SU-DHL-6 (cell line): ENCODE measurements around the gene KCNG1.

Source experiments
- H2AFZ ChIP-seq: fragments of 200-600 bp; sonication (generic); 2 replicates; pipeline ENCODE4 v1.6.1; 2014; ENCODE audit warnings: low read depth, mild to moderate bottlenecking, moderate library complexity, mixed read lengths, antibody characterized with exemption, low read length; ENCODE audit not compliant: severe bottlenecking
- H3F3A ChIP-seq: fragments of 200-600 bp; shearing (Covaris generic); 2 replicates; pipeline ENCODE4 v1.6.0; 2016; ENCODE audit warnings: antibody characterized with exemption, mild to moderate bottlenecking; ENCODE audit not compliant: insufficient read depth
- H3K27ac ChIP-seq: fragments of 200-600 bp; sonication (generic); 2 replicates; pipeline ENCODE4 v1.5.1; 2016; ENCODE audit warnings: low read depth, mild to moderate bottlenecking, low read length, moderate library complexity, mixed read lengths
- H3K27me3 ChIP-seq: fragments of 200-600 bp; sonication (generic), shearing (Covaris generic); 2 replicates; pipeline ENCODE4 v1.6.0; 2014; ENCODE audit warnings: mild to moderate bottlenecking, low read length
- H3K36me3 ChIP-seq: fragments of 200-600 bp; sonication (generic); 2 replicates; pipeline ENCODE4 v1.6.1; 2014; ENCODE audit warnings: mild to moderate bottlenecking, low read length, mixed read lengths
- H3K4me2 ChIP-seq: fragments of 300-600, 200-600 bp; shearing (Covaris generic), sonication (generic); 2 replicates; pipeline ENCODE4 v1.6.0; 2014; ENCODE audit warnings: low read length, low read depth, mild to moderate bottlenecking; ENCODE audit not compliant: poor library complexity, severe bottlenecking
- H3K4me3 ChIP-seq: fragments of 200-600 bp; sonication (generic); 2 replicates; pipeline ENCODE4 v1.5.1; 2014; ENCODE audit warnings: antibody characterized with exemption, low read length, mild to moderate bottlenecking, mixed read lengths; ENCODE audit not compliant: insufficient read depth, poor library complexity, severe bottlenecking
- H3K79me2 ChIP-seq: fragments of 200-600 bp; sonication (generic); 2 replicates; pipeline ENCODE4 v1.6.1; 2014; ENCODE audit warnings: mild to moderate bottlenecking, low read length, moderate library complexity; ENCODE audit not compliant: insufficient read depth
- H3K9ac ChIP-seq: fragments of 200-600 bp; sonication (generic); 2 replicates; pipeline ENCODE4 v1.7.0; 2014; ENCODE audit warnings: mild to moderate bottlenecking, low read length
- H3K9me2 ChIP-seq: fragments of 200-600 bp; sonication (generic); replicated peaks from 2 replicates; pipeline ENCODE4 v1.6.1; 2014; ENCODE audit warnings: low read length; ENCODE audit not compliant: insufficient read depth
- H3K9me3 ChIP-seq: fragments of 200-600 bp; sonication (generic); 2 replicates; pipeline ENCODE4 v1.6.1; 2014; ENCODE audit warnings: low read length, mixed read lengths; ENCODE audit not compliant: insufficient read depth
- H4K20me1 ChIP-seq: fragments of 200-600 bp; sonication (generic); 2 replicates; pipeline ENCODE4 v1.6.1; 2014; ENCODE audit warnings: low read depth, mild to moderate bottlenecking, antibody characterized with exemption, low read length, moderate library complexity, mixed read lengths
- EZH2phosphoT487 ChIP-seq: fragments of 200-600 bp; sonication (generic), shearing (Covaris generic); conservative IDR thresholded peaks from 2 replicates; pipeline ENCODE4 v1.6.1; 2018; ENCODE audit warnings: mild to moderate bottlenecking, antibody characterized with exemption, low read length, moderate library complexity, mixed read lengths
- TF ChIP-seq, protein P1 (sequence below): fragments of 200-600 bp; sonication (generic); IDR thresholded peaks from one replicate; pipeline ENCODE4 v1.5.1; 2017; ENCODE audit warnings: antibody characterized with exemption, mild to moderate bottlenecking, low read length, moderate library complexity; ENCODE audit not compliant: insufficient read depth, poor library complexity, severe bottlenecking

KCNG1 gene

DNA sequence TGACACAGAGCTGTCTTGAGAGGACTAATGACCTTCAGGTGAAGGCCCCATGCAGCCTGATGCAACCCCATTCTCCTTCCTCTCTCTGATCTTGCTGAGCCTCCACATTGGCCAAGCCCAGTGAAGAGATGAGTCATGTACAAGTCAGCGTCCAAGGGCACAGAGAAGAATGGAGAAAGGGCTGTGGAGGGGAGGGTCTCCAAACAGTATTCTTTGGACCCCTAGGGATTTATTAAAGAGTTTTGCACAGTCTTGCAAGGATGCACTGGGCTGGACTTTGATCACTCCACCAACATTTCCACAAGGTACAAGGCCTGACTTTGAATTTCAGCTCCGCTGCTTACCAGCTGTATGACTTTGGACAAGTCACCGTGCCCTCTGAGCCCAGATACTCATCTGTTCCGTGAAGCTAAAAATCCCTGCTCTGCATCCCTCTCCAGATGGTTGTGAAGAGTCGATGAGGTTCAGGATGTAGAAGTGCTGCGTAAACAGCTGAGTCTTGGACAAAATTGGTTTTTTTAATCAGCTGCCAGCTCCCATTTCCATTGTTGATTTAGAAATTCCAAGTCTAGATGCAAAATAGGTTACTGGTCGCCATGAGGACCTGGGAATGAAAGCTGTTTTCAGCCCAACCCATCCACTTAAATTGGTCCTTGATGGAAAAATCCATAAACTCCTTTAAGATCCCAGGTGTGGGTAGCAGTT, 14.1 kb upstream of the KCNG1 start:
- H3K36me3 ChIP-seq, result no peaks in the 10 kb centered on the region
- H3F3A ChIP-seq, result no peaks in the 10 kb centered on the region
- H2AFZ ChIP-seq, result no peak overlapping the region
- H3K9me2 ChIP-seq, result no peaks in the 10 kb centered on the region
- H3K4me2 ChIP-seq, result no peak overlapping the region
- H3K79me2 ChIP-seq, result no peaks in the 10 kb centered on the region
- no peak overlapping the region for H3K27ac ChIP-seq
- no peaks in the 10 kb centered on the region for H3K27me3 ChIP-seq
- TF ChIP-seq, protein P1, sequence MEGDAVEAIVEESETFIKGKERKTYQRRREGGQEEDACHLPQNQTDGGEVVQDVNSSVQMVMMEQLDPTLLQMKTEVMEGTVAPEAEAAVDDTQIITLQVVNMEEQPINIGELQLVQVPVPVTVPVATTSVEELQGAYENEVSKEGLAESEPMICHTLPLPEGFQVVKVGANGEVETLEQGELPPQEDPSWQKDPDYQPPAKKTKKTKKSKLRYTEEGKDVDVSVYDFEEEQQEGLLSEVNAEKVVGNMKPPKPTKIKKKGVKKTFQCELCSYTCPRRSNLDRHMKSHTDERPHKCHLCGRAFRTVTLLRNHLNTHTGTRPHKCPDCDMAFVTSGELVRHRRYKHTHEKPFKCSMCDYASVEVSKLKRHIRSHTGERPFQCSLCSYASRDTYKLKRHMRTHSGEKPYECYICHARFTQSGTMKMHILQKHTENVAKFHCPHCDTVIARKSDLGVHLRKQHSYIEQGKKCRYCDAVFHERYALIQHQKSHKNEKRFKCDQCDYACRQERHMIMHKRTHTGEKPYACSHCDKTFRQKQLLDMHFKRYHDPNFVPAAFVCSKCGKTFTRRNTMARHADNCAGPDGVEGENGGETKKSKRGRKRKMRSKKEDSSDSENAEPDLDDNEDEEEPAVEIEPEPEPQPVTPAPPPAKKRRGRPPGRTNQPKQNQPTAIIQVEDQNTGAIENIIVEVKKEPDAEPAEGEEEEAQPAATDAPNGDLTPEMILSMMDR, result no peak
- TF ChIP-seq EZH2phosphoT487, result no peak
- H3K9me3 ChIP-seq, result no peaks in the 10 kb centered on the region
- no peaks in the 10 kb centered on the region for H4K20me1 ChIP-seq
- no peak overlapping the region for H3K4me3 ChIP-seq
- no peak overlapping the region for H3K9ac ChIP-seq

DNA sequence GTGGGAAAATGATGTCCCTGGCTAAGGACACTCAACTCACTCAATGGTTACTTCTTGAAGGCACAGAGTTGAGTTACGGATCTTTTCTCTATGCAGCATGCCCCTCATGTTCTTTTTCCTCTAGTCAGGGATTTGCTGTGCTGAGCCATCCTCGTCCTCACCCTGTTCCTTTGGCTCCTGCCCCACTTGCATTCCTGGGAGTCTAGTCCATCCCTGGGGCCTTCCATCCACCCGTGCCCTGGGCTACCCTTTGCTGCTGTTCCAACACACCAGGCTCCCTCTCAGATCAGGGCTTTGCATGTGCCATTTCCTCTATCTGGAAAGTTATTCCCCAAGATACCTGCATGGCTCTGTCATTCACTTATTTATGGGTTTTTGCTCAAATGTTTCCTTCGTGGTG, 13.3 kb upstream of the KCNG1 start:
- H3K4me2 ChIP-seq, result no peak overlapping the region

GRCh38 chr20:51034988-51035656, 12.2 kb upstream of the KCNG1 start:
- Histone ChIP-seq H3K4me2 (no peak overlapping the region), H3F3A (no peaks in the 10 kb centered on the region), H3K9me3 (no peaks in the 10 kb centered on the region), H4K20me1 (no peaks in the 10 kb centered on the region), H3K4me3 (no peak overlapping the region), H3K27me3 (no peaks in the 10 kb centered on the region), H3K36me3 (no peaks in the 10 kb centered on the region), H3K9me2 (no peaks in the 10 kb centered on the region), H2AFZ (no peak overlapping the region), H3K27ac (no peak overlapping the region), H3K9ac (no peak overlapping the region), H3K79me2 (no peaks in the 10 kb centered on the region)
- no peak for TF ChIP-seq EZH2phosphoT487
- TF ChIP-seq, protein P1, result no peak

More for the DNA sequence above, 13.3 kb upstream of the KCNG1 start:
- Histone ChIP-seq H3K79me2 (no peaks in the 10 kb centered on the region), H3K27ac (no peak overlapping the region), H4K20me1 (no peaks in the 10 kb centered on the region), H3K9me2 (no peaks in the 10 kb centered on the region), H3K27me3 (no peaks in the 10 kb centered on the region), H3F3A (no peaks in the 10 kb centered on the region), H3K36me3 (no peaks in the 10 kb centered on the region), H3K9ac (no peak overlapping the region), H3K9me3 (no peaks in the 10 kb centered on the region), H3K4me3 (no peak overlapping the region), H2AFZ (no peak overlapping the region)
- TF ChIP-seq EZH2phosphoT487, result no peak
- TF ChIP-seq, protein P1, result no peak
